ENCODE measurements around the gene SCO2.

- no peak for TF ChIP-seq HOXA7 (CRISPR knock-in tag; IDR thresholded peaks at IDR 0.05; ENCODE audit: borderline replicate concordance)
- no peak for TF ChIP-seq ZNF518A (tag by site-specific recombination; conservative IDR thresholded peaks at IDR 0.05; ENCODE audit: low read depth)
- no peak for TF ChIP-seq ZNF175 (tag by site-specific recombination; IDR thresholded peaks at IDR 0.05)
- TF ChIP-seq CTCF (tag by site-specific recombination; IDR thresholded peaks at IDR 0.05): no peak
- no peak for TF ChIP-seq REPIN1 (tag by site-specific recombination; IDR thresholded peaks at IDR 0.05; ENCODE audit: low read depth)
- TF ChIP-seq YY2 (tag by site-specific recombination; IDR thresholded peaks at IDR 0.05): no peak
- TF ChIP-seq TCF7L2 (IDR thresholded peaks at IDR 0.05; ENCODE audit: borderline replicate concordance, low read depth, low read length): no peak
- no peak for TF ChIP-seq ZNF830 (tag by site-specific recombination; IDR thresholded peaks at IDR 0.05; ENCODE audit: low read depth)
- TF ChIP-seq ZNF513 (tag by site-specific recombination; IDR thresholded peaks at IDR 0.05): no peak
- TF ChIP-seq ZNF600 (tag by site-specific recombination; IDR thresholded peaks at IDR 0.05): peak; percentile 14; the same call in 1 of the 2 replicates
- no peak for TF ChIP-seq ZNF423 (tag by site-specific recombination; IDR thresholded peaks at IDR 0.05)
These were observed 2.5 kb downstream of the SCO2 start for GRCh38 chr22:50522806-50523438.
